Stimulated activated CD4-positive, alpha-beta T cell treated with anti-CD3 and anti-CD28 coated beads, Interleukin-2, amount 100 ng/mL, for 48 hours (primary cell): Measurements from ENCODE around the gene DCAF8L1.
"Not testable (repeated sequence)": the region's sequence is repeated elsewhere in the genome, so short reads cannot be mapped to it uniquely, and the experiment has no call there.

ENCODE experiments used
- DNase-seq, 2 donors: peaks; one replicate each; pipeline ENCODE4 v3.0.0-alpha.2; 2020

DCAF8L1 gene

DNA sequence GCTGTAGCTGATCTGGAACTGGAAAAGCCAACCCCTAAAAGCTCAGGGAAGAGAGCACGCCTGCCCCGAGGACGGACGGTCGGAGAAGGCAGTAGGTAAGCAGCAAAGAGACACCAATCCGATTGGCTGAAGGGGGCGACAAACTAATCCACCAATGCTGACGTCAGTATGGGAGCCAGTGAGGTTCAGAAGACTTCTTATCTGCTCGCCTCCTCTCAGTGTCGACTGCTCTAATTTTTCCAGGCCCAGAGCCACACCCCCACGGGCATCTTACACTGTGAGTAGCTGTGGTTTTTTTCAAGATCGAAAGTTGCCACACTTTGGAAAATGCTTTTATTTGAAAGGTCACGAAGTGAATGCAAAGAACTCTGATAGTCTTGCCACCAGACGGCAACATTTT is at the start of gene DCAF8L1:
Gene DCAF8L1 (minus strand): TSS at position 101 of the 400 bp plus-strand sequence. CDS start 115 bp downstream, outside the sequence.
- DNase-seq, result no peak

DNA sequence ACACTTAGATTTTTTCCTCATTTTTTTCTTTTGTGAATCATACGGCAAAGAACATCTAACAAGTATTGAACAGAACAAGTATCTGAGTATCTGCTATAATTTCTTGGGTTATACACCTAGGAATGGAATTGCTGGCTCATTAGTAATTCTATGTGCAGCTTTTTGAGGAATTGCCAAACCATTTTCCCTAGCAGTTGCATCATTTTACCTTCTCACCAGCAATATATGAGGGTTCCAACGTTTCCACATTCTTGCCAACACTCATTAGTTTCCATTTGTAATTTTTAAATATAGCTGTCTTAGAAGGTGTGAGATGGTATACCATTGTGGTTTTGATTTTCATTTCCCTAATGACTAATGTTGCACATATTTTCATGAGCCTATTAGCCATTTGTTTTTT is 41.1 kb upstream of the DCAF8L1 start:
- no peak for DNase-seq

DNA sequence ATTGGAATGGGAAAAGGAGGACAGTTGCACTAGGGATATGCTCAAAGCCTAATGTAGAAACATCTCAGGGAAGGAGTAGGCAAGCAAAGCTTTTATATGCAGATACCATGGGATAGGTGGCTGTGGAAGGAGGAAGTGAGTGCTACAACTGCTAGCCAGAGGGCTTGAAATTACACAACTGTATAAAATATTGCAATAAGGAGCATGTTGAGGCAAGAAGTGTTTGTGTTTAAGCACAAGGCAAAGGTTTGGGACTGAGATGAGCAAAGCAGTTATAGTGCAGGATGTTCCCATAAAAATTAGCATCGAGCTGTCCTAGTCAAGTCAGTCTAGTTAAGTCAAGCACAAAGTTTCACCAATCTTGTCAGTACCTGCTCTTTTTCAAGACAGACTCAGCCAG is 35.6 kb upstream of the DCAF8L1 start:
- no peak for DNase-seq

DNA sequence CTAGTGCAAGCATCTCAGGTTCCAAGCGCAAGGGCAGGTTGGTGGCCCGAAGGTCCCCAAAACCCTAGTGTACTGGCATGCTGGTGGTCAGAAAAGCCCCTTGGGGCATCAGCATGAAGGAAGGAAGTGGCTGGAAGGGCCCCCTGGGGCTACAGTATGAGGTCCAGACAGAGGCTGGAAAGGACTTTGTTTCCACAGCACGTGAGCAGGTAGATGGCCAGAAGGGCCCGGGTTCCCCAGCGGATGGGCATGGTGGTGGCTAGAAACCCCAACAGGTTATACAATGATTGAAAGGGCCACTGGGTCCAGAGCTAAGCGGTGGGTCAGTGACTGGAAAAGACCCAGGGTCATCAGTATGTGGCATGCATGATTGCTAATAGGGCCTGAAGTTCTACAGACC is 34.7 kb upstream of the DCAF8L1 start:
- DNase-seq, result no peak

DNA sequence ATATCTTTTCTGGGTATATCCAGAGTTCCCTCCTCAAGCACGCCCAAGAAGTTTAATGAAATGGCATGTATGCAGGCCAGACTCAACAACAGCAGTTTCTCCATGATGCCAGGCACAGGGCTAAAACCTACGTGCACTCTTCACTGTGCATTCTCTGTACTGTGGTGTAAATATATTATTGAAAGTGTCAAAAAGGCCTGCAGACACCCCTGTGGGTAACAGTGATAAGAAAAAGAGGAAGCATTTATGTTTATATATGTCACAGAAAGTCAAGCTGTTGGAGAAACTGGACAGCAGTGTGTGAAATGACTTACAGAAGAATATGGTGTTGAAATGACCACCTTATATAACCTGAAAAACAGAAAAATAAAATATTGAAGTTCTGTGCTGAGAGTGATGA is 29.6 kb upstream of the DCAF8L1 start:
- DNase-seq, result no peak

DNA sequence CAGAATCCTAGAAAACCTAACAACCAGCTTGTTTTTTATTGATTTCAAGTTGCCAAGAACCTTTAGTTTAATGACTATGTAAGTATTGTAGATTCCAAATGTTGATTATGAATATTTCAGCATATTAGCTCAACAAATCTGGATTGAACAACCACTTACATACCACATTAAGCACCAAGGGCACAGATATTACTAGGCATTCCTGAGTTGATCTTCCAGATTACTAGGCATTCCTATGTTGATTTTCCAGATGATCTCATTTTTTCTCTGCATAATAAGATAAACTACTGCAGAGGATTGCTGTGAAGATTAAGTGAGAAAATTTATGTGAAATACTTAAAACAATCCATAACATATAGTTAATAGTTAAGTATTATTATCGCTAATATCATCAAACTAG is 17.4 kb upstream of the DCAF8L1 start:
- no peak for DNase-seq

DNA sequence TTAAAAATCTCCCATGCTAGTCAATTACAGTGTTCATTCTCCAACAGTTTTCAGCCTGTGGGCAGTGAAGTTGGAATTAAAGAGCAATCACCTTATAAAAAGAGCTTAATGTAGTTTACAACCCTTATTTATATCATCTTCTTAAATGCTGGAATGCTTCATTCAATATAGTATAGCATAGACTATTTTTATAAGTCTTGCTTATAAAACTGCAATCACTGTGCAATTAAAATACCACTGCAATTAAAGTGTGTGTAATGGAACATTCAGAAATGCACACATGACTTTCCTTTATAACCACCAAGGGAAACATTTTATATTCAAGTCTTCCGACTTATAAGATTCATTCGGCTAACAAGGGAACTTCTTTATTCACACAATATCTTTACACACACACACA is 16.4 kb upstream of the DCAF8L1 start:
- DNase-seq, result no peak

DNA sequence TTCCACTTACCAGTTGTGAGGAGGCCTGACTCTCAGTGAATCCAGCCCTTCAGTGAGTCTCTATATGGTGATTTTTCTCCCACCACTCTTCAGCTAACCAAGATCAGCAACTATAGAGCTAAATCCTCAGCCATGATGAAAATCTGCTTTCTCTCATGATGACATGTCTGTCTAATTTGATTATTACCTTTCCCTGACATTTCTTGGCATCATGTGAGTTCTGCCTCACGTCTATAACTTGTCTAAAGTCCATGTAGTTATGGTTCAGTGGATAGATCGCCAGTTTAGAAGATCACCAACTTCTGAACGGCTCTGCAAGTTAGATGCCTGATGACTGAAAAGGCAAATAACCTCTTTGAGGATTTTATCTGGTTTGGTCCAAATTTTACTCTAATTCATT is 14.9 kb upstream of the DCAF8L1 start:
- DNase-seq, result no peak

DNA sequence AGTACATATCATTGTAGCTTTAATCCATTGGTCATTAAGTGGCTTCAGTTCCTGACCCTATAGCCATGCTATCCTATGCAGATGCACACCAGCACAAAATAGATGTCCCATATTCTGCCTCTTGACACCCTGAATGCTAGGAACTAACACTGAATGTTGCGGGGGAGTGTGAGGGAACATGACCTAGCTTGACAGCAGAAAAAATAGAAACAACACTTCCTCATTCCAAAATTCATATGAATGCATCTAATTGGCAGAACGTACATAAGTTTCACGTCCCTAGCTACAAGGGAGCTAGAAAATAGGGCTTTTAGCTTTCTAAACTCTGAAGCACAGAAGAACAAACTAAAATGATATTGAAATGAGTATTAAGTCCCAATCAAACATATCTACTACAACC is 14.4 kb upstream of the DCAF8L1 start:
- no peak for DNase-seq

DNA sequence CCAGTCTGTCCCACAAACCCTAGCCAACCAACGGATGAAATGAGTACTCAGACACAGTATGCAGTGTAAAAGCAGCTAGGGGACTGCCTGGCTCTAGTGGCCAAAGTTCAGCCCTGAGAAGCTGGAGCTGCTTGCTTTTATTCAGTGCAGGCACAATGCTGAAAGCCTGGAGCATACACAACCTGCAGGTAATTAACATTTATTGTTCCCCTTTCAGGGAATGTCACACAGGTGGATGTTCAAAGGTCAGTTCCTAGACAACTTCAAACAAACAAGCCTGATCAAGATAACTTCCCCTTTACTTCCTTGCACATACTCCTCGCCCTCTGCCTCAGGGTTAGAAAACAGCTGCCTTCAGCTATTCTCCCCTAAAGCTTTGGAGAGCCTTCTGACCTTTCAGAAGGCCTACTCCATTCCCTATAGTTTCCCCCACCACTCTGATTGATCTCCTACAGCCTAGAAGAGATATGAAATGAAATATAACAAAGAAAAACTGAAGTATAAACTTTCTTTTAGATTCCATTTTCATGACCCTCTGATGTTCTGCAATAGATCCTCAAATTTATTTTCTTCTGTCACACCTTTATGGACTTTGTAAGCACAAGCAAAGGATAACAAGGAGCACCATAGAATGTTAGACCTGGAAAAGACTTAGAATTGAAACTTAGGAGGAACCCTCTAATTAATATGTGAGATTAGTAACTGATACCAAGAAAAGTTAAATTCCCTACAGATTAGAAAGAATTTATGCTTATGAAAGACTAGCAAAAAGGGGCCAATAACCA is 6.8 kb upstream of the DCAF8L1 start:
- no peak for DNase-seq

DNA sequence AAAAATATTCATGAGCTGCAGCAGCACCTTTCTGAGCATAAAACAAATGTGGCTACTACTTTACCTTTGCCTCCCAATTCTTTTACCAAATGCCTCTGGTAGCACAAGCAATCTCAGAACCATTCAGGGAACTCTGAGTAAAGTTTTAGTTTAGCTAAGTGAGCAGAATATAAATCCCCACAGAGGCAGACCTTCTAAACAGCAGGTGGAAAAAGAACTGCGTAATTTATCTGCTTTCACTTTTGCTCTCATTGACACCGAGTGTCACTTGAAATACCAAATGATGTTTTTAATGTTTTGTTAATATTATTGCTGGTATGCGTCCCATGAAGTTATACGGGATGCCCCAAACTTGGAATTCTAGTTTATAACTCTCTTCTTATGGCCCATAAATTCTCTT is 4.3 kb downstream of the DCAF8L1 start:
- not testable (repeated sequence) for DNase-seq

DNA sequence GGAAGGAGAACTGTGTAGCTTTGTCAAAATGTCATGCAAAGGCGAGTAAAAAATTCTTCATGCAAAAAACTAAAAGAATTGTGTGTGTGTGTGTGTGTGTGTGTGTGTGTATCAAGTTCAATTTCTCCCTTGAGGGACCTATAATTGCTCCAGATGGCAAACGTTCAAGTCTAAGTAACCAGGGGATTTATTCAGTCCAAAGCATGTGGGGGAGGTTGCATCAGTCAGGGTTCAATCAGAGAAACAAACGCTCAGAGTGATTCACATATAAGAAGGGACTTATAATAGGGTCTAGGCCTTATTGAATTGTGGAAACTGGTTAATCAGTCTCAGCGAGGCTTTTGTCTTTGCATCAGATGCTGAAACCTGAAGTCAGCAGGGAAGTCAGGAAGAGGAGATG is 5.0 kb downstream of the DCAF8L1 start:
- no peak for DNase-seq

DNA sequence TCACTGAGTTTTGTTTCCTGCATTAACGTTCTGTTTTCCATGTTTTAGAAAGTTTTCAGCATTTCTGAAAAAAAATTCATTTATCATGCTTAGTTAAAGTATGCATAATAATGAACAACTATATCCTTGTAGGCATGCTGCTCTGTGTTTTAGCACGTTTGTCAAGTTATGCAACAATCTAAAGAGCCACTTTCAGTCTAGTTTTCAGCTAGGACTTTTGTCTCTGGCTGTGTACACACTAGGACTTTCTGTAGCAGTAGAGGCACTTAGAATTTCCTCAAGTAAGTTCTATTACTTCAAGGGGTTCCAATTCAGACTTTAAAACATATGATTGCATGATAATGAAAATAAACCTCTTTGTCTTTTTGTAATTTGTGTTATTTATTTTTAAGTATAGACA is 12.4 kb downstream of the DCAF8L1 start:
- DNase-seq, result no peak

DNA sequence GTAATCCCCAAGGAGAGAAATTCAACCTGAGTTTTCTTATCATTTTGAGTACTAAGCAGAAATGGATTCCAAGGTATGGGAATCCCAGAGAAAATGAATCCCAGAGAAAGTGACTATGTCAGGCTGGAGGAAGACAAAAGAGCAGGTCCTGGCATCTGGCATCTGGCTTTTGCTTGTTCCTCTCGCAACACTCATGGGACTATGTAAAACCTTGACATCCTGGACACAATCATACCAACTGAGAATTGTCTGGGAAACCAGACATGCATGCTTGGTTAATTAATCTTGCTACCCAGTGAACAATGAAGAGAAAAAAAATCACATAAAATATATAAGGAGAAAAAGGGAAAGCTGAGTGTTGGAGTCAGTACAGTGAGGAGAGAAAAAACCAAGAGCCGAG is 12.9 kb downstream of the DCAF8L1 start:
- no peak for DNase-seq

DNA sequence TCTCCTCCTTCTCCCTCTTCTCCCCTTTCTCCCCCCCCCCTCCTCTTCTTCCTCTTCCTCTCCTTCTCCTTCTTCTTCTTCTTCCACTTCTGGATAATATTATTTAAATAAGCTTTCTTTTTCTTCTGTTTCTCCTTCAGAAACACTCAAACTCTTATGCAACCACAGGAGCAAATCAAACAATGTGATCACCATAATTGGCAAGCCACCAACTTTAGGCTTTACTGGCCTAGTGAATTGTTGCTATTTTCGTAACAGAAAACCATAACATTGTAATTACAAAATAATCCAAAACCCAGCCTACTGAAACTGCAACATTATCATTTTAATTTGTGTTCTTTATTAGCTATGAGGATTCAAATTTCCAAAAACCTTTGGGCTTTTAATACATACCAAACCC is 14.3 kb downstream of the DCAF8L1 start:
- no peak for DNase-seq

DNA sequence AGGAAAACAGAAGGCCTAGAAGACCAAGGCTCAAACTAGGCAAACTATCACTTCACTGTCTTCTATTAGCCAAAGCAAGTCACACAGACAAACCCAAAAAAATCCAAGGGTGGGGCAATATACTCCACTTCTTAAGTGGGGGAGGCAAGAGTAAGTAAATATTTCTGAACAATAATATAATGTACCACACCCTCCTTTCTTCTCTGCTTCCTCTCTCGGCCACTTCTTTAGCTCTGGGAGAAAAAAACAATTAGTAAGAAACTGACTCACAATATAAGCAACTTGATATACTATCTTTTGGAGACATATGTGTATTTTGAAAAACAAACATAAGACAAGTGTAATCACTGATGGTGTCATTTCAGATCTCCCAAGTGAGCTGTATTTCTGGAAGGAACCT is 14.8 kb downstream of the DCAF8L1 start:
- DNase-seq, result no peak

DNA sequence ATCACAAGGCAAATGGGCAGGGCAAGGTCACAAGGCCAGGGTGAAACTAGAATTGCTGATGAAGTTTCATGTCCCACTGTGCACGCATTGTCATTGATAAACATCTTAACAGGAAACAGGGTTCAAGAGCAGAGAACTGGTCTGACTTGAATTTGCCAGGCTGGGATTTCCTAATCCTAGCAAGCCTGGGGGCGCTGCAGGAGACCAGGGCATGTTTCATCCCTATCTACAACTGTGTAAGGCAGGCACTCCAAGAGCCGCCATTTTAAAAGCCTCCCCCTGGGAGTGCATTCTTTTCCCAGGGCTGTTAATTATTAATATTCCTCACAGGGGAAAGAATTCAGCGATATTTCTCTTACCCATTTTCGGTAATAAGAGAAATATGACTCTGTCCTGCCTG is 15.9 kb downstream of the DCAF8L1 start:
- not testable (repeated sequence) for DNase-seq

DNA sequence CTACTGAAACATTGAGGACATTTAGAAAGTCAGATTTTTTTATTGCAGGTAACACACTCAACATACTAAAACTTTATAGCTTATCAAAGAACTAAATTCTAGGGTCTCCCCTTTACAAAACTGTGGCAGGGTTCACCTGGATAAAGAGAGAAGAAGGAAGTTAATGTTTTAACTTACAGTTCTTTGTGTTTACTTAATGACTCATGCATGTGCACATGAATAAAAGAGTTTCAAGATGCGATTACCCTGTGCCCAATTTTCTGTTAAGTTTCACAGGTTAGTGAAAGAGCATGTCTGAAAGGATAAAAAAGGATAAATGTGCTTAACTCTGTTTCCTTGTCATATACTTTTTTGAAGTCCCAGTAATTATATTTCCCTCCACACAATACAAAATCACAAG is 16.8 kb downstream of the DCAF8L1 start:
- no peak for DNase-seq

DNA sequence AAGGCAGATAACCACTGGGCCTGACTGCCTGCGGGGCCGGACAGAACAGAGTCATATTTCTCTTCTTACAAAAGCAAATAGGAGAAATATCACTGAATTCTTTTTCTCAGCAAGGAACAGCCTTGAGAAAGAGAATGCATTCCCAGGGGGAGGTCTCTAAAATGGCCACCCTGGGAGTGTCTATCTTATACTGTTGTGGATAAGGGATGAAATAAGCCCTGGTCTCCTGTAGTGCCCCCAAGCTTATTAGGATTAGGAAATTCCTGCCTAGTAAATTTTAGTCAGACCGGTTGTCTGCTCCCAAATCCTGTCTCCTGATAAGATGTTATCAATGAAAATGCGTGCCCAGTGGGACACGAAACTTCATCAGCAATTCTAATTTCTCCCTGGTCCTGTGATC is 20.8 kb downstream of the DCAF8L1 start:
- not testable (repeated sequence) for DNase-seq

DNA sequence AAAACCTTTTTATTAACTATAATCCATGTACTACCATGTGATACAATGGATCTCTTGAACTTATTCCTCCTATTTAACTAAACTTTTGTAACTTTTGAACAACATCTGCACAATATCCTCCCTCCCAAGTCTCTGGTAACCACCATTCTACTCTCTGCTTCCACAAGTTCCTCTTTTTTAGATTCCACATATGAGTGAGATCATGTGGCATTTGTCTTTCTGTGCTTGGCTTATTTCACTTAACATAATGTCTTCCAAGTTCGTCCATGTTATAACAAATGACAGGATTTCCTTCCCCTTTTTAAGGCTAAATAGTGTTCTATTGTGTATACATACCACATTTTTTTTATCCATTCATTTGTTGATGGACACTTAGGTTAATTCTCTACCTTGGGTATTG is 28.1 kb downstream of the DCAF8L1 start:
- DNase-seq, result no peak

DNA sequence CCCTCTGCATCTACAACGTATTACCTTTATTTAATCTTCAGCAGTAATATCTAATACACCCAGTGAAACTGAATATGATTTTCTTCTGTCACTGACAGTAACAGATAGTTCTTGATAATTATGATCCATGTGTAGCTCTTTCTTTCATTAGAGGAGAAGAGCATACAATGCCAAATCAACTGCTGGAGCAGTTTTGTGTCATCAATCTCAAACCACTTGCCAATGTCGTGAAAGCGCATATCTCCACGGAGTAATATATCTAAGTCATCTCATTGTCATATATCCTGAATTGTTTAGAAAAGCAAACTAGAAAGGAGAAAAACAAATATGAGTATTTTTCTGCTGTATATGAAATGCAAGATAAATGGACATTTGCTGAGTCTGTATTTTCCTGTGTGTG is 47.9 kb downstream of the DCAF8L1 start:
- DNase-seq, result no peak
